GM12892 (cell line): ENCODE measurements around the gene CUEDC2.
"Not testable (repeated sequence)": the region's sequence is repeated elsewhere in the genome, so short reads cannot be mapped to it uniquely, and the experiment has no call there.

Source experiments
- DNase-seq: peaks from one replicate; pipeline ENCODE4 v3.0.0; 2011; ENCODE audit not compliant: insufficient read length
- FAIRE-seq: peaks from 2 replicates; lab custom pipeline; 2011; peaks lifted over from hg19 to GRCh38; lab: Jason Lieb, UNC
- POLR2A ChIP-seq: IDR thresholded peaks from 2 replicates; pipeline ENCODE4 v1.6.1; 2011; ENCODE audit warnings: low read depth, low read length, control low read depth
- POLR2AphosphoS5 ChIP-seq: IDR thresholded peaks from 2 replicates; pipeline ENCODE4 v1.6.1; 2011; ENCODE audit warnings: low read depth, low read length, control low read depth
- TAF1 ChIP-seq: IDR thresholded peaks from 2 replicates; pipeline ENCODE4 v1.6.1; 2011; ENCODE audit warnings: low read depth, mild to moderate bottlenecking, control low read depth, low read length, borderline replicate concordance

CUEDC2 gene

DNA sequence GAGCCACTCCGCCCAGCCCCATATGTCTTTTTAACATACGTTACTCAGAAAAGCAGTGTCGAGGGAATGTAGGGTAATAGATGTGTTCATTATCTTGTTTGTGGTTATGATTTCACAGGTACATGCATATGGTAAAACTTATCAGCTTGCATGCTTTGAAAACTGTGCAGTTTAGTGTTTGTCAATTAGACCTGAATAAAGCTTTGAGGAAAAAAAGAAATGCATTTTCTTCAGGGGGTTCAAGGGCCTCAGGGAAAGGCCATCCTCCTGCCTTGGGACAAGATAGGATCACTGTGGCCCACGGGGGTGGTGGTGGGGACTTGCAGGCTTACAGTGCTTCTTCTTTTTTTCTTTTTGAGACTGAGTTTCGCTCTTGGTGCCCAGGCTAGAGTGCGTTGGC, 34.9 kb upstream of the CUEDC2 start:
- TF ChIP-seq POLR2A (no peak), POLR2AphosphoS5 (no peak), TAF1 (no peak)
- FAIRE-seq (no peak), DNase-seq (no peak)

DNA sequence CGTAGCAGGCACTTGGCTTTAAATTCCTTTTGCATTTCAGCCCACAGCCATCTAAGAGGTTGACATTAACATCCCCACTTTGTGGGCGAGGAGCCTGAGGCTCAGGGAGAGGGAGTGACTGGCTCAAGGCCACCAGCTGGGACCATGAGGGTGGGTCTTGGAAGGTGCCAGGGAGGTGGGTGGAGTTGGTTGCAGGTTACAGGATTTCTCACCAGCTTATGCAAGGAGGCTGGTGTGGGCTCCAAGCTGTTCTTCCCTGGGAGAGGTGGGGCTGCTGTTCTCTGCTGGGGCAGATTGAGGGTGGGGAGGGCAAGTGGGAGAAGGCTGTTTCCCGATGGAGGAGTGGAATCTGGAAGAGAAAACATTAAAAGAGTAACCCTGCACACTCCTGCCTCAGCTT, 33.1 kb upstream of the CUEDC2 start:
- no peak for DNase-seq
- no peak for FAIRE-seq
- TF ChIP-seq POLR2AphosphoS5 (no peak), POLR2A (no peak), TAF1 (no peak)

GRCh38 chr10:102463983-102464382, 31.6 kb upstream of the CUEDC2 start:
- no peak for FAIRE-seq

DNA sequence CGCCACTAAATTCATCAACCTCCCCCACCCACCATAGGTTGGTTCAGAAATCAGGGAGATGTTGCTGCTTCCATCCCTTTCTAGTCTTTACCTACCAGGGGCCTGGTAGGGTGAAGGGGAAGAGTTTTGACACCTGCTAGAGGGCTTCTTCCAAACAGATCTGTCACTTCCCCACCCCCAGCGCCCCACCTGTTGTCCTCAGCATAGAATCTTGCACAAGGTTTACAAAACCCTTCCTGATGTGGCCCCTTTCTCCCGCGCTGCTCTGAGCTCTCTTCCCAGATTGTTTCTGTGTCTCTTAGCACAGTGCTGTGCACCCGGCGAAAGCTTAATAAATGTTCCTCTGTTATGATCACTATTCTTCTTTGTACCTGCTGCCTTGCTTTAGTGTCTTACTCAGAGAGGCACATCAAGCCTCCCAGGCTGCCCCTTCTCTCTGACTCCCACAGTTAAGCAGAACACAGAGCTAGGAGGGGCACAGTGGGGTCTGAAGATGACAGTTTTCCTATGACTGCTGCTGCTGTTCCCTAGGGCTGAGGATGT, 30.2 kb upstream of the CUEDC2 start:
- FAIRE-seq (no peak), DNase-seq (no peak)
- TF ChIP-seq POLR2A: no peak
- no peak for TF ChIP-seq POLR2AphosphoS5
- TF ChIP-seq TAF1: no peak

More at GRCh38 chr10:102463983-102464382, 31.6 kb upstream of the CUEDC2 start:
- DNase-seq: no peak
- no peak for TF ChIP-seq POLR2AphosphoS5
- TF ChIP-seq TAF1: no peak
- no peak for TF ChIP-seq POLR2A

DNA sequence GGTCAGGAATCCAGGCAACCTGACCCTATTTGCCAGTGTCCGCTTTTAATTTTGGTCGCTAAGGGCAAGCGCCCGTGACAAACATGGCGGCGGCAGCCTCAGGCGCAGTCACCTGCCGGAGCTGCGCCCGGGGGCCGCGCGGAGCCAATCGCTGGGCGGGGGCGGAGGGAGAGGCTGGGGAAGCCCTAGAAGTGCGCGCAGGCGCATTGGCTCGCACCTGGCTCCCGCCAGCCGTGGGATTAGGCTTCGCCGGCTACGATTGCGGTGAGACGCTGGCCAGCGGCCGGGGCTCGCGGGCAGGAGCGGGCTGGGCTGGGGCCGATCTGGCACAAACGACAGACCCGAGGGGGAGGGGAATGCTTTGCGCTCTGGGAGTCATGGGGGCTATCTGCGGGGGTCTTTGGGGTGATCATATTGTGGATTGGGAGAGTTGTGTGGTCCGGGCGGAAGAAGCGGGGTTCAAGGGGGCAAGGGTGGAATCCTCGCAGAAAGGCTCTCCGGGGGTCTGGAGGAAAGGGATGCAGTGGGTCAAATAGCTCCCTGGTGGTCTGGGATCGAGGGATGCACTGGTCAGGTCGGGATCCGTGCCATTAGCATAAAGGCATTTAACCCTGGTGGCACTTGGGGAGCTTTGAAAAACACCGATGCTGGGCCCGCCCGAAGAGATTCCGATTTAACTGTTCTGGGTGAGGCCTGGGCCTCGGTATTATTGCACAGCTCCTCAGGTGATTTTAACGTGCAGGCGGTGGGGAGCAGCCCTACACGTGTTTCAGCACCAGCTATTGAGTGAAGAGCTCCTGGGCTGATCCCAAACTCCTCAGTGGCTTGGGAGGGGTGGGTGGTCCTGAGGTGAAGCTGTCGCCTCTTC, 29.0 kb upstream of the CUEDC2 start:
- FAIRE-seq (peak; percentile 93), DNase-seq (peak; percentile 100)
- TF ChIP-seq POLR2A: peak; percentile 39; the same call in 1 of the 2 replicates
- TF ChIP-seq TAF1: no peak
- no peak for TF ChIP-seq POLR2AphosphoS5

- DNase-seq (no peak), FAIRE-seq (no peak)
- TF ChIP-seq POLR2AphosphoS5: no peak
- TF ChIP-seq POLR2A: peak; percentile 33; the same call in 1 of the 2 replicates
- no peak; the same call in 1 of the 2 replicates for TF ChIP-seq TAF1
These were observed 28.4 kb upstream of the CUEDC2 start for GRCh38 chr10:102460836-102461186.

DNA sequence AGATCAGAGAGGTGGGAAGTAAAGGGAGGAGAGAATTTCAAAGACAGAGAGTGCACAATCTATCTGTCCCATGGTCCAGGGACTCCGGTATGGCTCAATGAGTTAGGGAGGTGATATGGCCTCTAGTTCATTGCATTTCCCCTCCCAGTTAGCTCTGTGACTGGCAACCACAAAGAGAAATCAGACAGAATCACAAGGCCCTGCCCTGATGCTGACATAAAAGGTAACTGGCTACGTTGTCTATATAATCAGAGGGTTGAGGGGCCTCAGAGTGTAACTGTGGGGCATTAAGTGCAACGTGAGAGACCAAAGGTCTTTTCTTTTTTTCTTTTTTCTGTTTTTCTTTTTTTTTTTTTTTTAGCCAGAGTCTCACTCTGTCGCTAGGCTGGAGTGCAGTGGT, 26.3 kb upstream of the CUEDC2 start:
- DNase-seq (no peak), FAIRE-seq (no peak)
- TF ChIP-seq POLR2A (no peak), TAF1 (no peak), POLR2AphosphoS5 (no peak)

- FAIRE-seq (no peak), DNase-seq (no peak)
- TF ChIP-seq POLR2AphosphoS5 (no peak), POLR2A (no peak), TAF1 (no peak)
These were observed 25.3 kb upstream of the CUEDC2 start for GRCh38 chr10:102457591-102458150.

DNA sequence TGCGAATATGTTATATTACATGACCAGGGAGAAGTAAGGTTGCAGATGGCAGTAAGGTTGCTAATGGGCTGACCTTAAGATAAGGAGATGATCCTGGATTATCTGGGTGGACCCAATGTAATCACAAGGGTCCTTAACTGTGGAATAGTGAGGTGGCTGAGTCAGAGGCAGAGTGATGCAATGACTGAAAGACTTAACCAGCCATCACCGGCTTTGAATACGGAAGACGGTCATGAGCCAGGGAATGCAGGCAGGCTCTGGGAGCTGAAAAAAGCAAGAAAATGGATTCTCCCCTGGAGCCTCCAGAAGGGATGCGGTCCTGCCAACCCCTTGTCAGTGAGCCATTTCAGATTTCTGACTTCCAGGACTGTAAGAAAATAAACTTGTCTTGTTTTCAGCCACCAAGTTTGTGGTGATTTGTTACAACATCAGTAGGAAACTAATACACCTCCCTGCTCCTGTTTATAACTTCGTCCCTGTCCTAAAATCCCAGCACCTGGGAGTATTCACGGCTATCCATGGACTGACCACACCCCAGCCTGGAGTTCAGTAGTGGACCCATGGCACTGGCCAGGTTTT, 23.6 kb upstream of the CUEDC2 start:
- DNase-seq: no peak
- no peak for FAIRE-seq
- TF ChIP-seq POLR2AphosphoS5 (no peak), TAF1 (no peak), POLR2A (no peak)

- not testable (repeated sequence) for DNase-seq, FAIRE-seq
These were observed 22.5 kb upstream of the CUEDC2 start for GRCh38 chr10:102454662-102455487.

GRCh38 chr10:102453502-102453901, 21.1 kb upstream of the CUEDC2 start:
- no peak for DNase-seq
- no peak for FAIRE-seq
- no peak for TF ChIP-seq POLR2AphosphoS5
- no peak for TF ChIP-seq POLR2A
- no peak for TF ChIP-seq TAF1
